GM23338 (cell line): ENCODE data around the gene RAB40C. TPM values are rescaled to one million over a fixed set of nuclear protein-coding genes. Genes with fewer than 3 reads are reported as not detected.
A peak's percentile ranks its signal among the peaks of the same experiment; 100 is the strongest.

Experiments
- ATAC-seq: fragments of 200-7000 bp; cut with Tn5 transposase; 3 replicates; pipeline ENCODE4 v1.9.1; 2020
- DNase-seq: peaks from one replicate; pipeline ENCODE4 v3.0.0-alpha.2; 2015; ENCODE audit warnings: low spot score
- H2AFZ ChIP-seq: fragments of 200-600 bp; sonication (generic); 2 replicates; pipeline ENCODE4 v1.8.0; 2016; ENCODE audit warnings: antibody characterized with exemption, mild to moderate bottlenecking, moderate library complexity
- H3F3A ChIP-seq: fragments of 200-600 bp; sonication (generic); replicated peaks from 2 replicates; pipeline ENCODE4 v1.8.0; 2017; ENCODE audit warnings: antibody characterized with exemption, mixed run types, low read depth
- H3K27ac ChIP-seq: fragments of 200-600 bp; sonication (generic); 2 replicates; pipeline ENCODE4 v1.6.1; 2016; ENCODE audit warnings: low read depth
- H3K27me3 ChIP-seq: fragments of 200-600 bp; sonication (generic); 2 replicates; pipeline ENCODE4 v1.8.0; 2016; ENCODE audit warnings: mild to moderate bottlenecking, mixed run types, moderate library complexity; ENCODE audit not compliant: insufficient read depth
- H3K36me3 ChIP-seq: fragments of 200-600 bp; sonication (generic); 2 replicates; pipeline ENCODE4 v1.8.0; 2016; ENCODE audit warnings: mild to moderate bottlenecking; ENCODE audit not compliant: insufficient read depth
- H3K4me1 ChIP-seq: fragments of 200-600 bp; sonication (generic); 2 replicates; pipeline ENCODE4 v1.8.0; 2016; ENCODE audit warnings: mild to moderate bottlenecking, moderate library complexity; ENCODE audit not compliant: insufficient read depth
- H3K4me2 ChIP-seq: fragments of 200-600 bp; sonication (generic); 2 replicates; pipeline ENCODE4 v1.7.1; 2017; ENCODE audit warnings: mixed run types
- H3K4me3 ChIP-seq: fragments of 200-600 bp; sonication (generic); 2 replicates; pipeline ENCODE4 v1.6.1; 2016; ENCODE audit warnings: mixed run types
- H3K79me2 ChIP-seq: fragments of 200-600 bp; sonication (generic); replicated peaks from 2 replicates; pipeline ENCODE4 v1.8.0; 2017; ENCODE audit warnings: mild to moderate bottlenecking; ENCODE audit not compliant: insufficient read depth
- H3K9me2 ChIP-seq: fragments of 200-600 bp; sonication (generic); 2 replicates; pipeline ENCODE4 v1.8.0; 2017; ENCODE audit not compliant: insufficient read depth
- H4K20me1 ChIP-seq: fragments of 200-600 bp; sonication (generic); replicated peaks from 2 replicates; pipeline ENCODE4 v1.8.0; 2017; ENCODE audit warnings: mild to moderate bottlenecking; ENCODE audit not compliant: insufficient read depth
- H3K27ac Mint-ChIP-seq: 2 replicates; pipeline ENCODE4 v1.8.0; 2020; ENCODE audit warnings: inconsistent platforms, mild to moderate bottlenecking, moderate library complexity, mixed read lengths
- H3K27me3 Mint-ChIP-seq: 3 replicates; pipeline ENCODE4 v1.8.0; 2022; ENCODE audit warnings: low read depth, mild to moderate bottlenecking, moderate library complexity, mixed read lengths, inconsistent platforms; ENCODE audit not compliant: insufficient read depth, poor library complexity
- H3K36me3 Mint-ChIP-seq: 3 replicates; pipeline ENCODE4 v1.8.0; 2021; ENCODE audit warnings: low read depth, mild to moderate bottlenecking, inconsistent platforms, moderate library complexity, mixed read lengths
- H3K4me1 Mint-ChIP-seq: 3 replicates; pipeline ENCODE4 v1.8.0; 2020; ENCODE audit warnings: mild to moderate bottlenecking, inconsistent platforms, mixed read lengths
- H3K4me3 Mint-ChIP-seq: 3 replicates; pipeline ENCODE4 v1.8.0; 2021; ENCODE audit warnings: moderate library complexity, mild to moderate bottlenecking, inconsistent platforms, mixed read lengths
- H3K9me3 Mint-ChIP-seq: 3 replicates; pipeline ENCODE4 v1.8.0; 2020; ENCODE audit warnings: moderate library complexity, mild to moderate bottlenecking, inconsistent platforms, mixed read lengths
- CREB1 ChIP-seq: fragments of 250-450 bp; sonication (Bioruptor Pico); IDR thresholded peaks from 2 replicates; pipeline ENCODE4 v1.5.0; 2020; ENCODE audit warnings: low read depth, mild to moderate bottlenecking, moderate library complexity
- EZH2 ChIP-seq: fragments of 200-600 bp; sonication (generic); IDR thresholded peaks from one replicate; pipeline ENCODE4 v1.8.0; 2017; ENCODE audit warnings: antibody characterized with exemption, mild to moderate bottlenecking, low read depth; ENCODE audit not compliant: unreplicated experiment
- EZH2phosphoT487 ChIP-seq: fragments of 200-600 bp; sonication (generic); IDR thresholded peaks from one replicate; pipeline ENCODE4 v1.8.1; 2018; ENCODE audit warnings: antibody characterized with exemption; ENCODE audit not compliant: unreplicated experiment
- JUNB ChIP-seq: IDR thresholded peaks from one replicate; pipeline ENCODE4 v1.6.1; 2016; ENCODE audit warnings: antibody characterized with exemption; ENCODE audit not compliant: unreplicated experiment
- NANOG ChIP-seq: IDR thresholded peaks from 2 replicates; pipeline ENCODE4 v1.6.1; 2016; ENCODE audit warnings: antibody characterized with exemption, borderline replicate concordance
- POLR2AphosphoS5 ChIP-seq: IDR thresholded peaks from 2 replicates; pipeline ENCODE4 v1.6.1; 2016; ENCODE audit warnings: antibody characterized with exemption, low read depth
- STAT1 ChIP-seq: IDR thresholded peaks from one replicate; pipeline ENCODE4 v1.6.1; 2016; ENCODE audit warnings: antibody characterized with exemption; ENCODE audit not compliant: unreplicated experiment
- ZNF114 ChIP-seq: fragments of 250-450 bp; sonication (Bioruptor Pico); IDR thresholded peaks from 2 replicates; pipeline ENCODE4 v1.5.0; 2020; ENCODE audit warnings: mild to moderate bottlenecking, moderate library complexity
- ZNF331 ChIP-seq: fragments of 250-450 bp; sonication (Bioruptor Pico); IDR thresholded peaks from 2 replicates; pipeline ENCODE4 v1.5.0; 2020; ENCODE audit warnings: low read depth, mild to moderate bottlenecking, moderate library complexity
- ZNF462 ChIP-seq: fragments of 250-450 bp; sonication (Bioruptor Pico); IDR thresholded peaks from 2 replicates; pipeline ENCODE4 v1.5.0; 2020; ENCODE audit warnings: mild to moderate bottlenecking, moderate library complexity
- long read RNA-seq: library from polyadenylated mRNA; unstranded; transcript quantifications from one replicate; pipeline ENCODE4 v2.0.0, GENCODE V29; 2020; ENCODE audit not compliant: unreplicated experiment
- polyA plus RNA-seq: library from polyadenylated mRNA; unstranded; fragments of >200 nt; fragmentation: Nextera tagmentation; extraction: Ambion mirVana; gene quantifications from 2 replicates; pipeline ENCODE4 v1.2.1, GENCODE V29; 2016
- total RNA-seq: library from RNA; depleted of rRNA; stranded (reverse); fragments of >200 nt; shearing (Covaris generic); gene quantifications from 2 replicates; pipeline ENCODE4 v1.2.3, GENCODE V29; 2014; rRNA removed
- TF ChIP-seq, protein P1 (sequence below): IDR thresholded peaks from 2 replicates; pipeline ENCODE4 v1.6.1; 2016; ENCODE audit warnings: antibody characterized with exemption
- TF ChIP-seq, protein P2 (sequence below), 2 experiments: fragments of 200-600 bp in 1 of 2; sonication (generic) in 1 of 2; conservative IDR thresholded peaks; 2 replicates each; pipeline versions ENCODE4 v1.5.1 to v1.6.1; 2016 to 2017; ENCODE audit warnings: antibody characterized with exemption in 2 of 2, low read depth in 2 of 2, mild to moderate bottlenecking in 2 of 2, moderate library complexity in 1 of 2
- TF ChIP-seq, protein P3 (sequence below): IDR thresholded peaks from one replicate; pipeline ENCODE4 v1.6.1; 2018; ENCODE audit warnings: antibody characterized with exemption; ENCODE audit not compliant: unreplicated experiment

Gene RAB40C, protein sequence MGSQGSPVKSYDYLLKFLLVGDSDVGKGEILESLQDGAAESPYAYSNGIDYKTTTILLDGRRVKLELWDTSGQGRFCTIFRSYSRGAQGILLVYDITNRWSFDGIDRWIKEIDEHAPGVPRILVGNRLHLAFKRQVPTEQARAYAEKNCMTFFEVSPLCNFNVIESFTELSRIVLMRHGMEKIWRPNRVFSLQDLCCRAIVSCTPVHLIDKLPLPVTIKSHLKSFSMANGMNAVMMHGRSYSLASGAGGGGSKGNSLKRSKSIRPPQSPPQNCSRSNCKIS
- total RNA-seq (24.2 and 24.6 TPM in 2 replicates), polyA plus RNA-seq (11.2 and 12.0 TPM in 2 replicates)
- long read RNA-seq, partial matches to known transcripts, result 1 of 6 reads
- long read RNA-seq, other reads (novel, unspliced or antisense), result 2 of 6 reads

GRCh38 chr16:589658-590187, at the start of gene RAB40C:
Gene RAB40C (plus strand): TSS chr16:590066. CDS start chr16:590292, 226 bp downstream.
- no peaks in the 10 kb centered on the region for H3K36me3 ChIP-seq
- peaks cover 32% of the 10 kb centered on the region for H3K27me3 Mint-ChIP-seq
- peak within 1 kb of the TSS; percentile 88 for H3K4me2 ChIP-seq
- peak within 1 kb of the TSS; percentile 99 for H3K27ac Mint-ChIP-seq
- peaks cover 28% of the 10 kb centered on the region for H4K20me1 ChIP-seq
- no peaks in the 10 kb centered on the region for H3K4me1 ChIP-seq
- H3K4me3 Mint-ChIP-seq, result peak within 1 kb of the TSS; percentile 87
- H3K27ac ChIP-seq, result peak within 1 kb of the TSS; percentile 99
- peak; percentile 85 for ATAC-seq
- H3K79me2 ChIP-seq, result peaks cover 27% of the 10 kb centered on the region
- H3K9me3 Mint-ChIP-seq, result no peaks in the 10 kb centered on the region; the same call in 1 of the 3 replicates
- peaks cover 30% of the 10 kb centered on the region for H3K27me3 ChIP-seq
- H3K36me3 Mint-ChIP-seq, result peaks cover 3% of the 10 kb centered on the region; the same call in 1 of the 3 replicates
- peaks cover 8% of the 10 kb centered on the region; the same call in 1 of the 2 replicates for H3F3A ChIP-seq
- no peaks in the 10 kb centered on the region for H3K9me2 ChIP-seq
- peak within 1 kb of the TSS; percentile 91 for H2AFZ ChIP-seq
- H3K4me1 Mint-ChIP-seq, result peaks cover 16% of the 10 kb centered on the region
- no peak for TF ChIP-seq ZNF114
- TF ChIP-seq, protein P1, sequence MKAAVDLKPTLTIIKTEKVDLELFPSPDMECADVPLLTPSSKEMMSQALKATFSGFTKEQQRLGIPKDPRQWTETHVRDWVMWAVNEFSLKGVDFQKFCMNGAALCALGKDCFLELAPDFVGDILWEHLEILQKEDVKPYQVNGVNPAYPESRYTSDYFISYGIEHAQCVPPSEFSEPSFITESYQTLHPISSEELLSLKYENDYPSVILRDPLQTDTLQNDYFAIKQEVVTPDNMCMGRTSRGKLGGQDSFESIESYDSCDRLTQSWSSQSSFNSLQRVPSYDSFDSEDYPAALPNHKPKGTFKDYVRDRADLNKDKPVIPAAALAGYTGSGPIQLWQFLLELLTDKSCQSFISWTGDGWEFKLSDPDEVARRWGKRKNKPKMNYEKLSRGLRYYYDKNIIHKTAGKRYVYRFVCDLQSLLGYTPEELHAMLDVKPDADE, result no peak
- TF ChIP-seq, protein P2, sequence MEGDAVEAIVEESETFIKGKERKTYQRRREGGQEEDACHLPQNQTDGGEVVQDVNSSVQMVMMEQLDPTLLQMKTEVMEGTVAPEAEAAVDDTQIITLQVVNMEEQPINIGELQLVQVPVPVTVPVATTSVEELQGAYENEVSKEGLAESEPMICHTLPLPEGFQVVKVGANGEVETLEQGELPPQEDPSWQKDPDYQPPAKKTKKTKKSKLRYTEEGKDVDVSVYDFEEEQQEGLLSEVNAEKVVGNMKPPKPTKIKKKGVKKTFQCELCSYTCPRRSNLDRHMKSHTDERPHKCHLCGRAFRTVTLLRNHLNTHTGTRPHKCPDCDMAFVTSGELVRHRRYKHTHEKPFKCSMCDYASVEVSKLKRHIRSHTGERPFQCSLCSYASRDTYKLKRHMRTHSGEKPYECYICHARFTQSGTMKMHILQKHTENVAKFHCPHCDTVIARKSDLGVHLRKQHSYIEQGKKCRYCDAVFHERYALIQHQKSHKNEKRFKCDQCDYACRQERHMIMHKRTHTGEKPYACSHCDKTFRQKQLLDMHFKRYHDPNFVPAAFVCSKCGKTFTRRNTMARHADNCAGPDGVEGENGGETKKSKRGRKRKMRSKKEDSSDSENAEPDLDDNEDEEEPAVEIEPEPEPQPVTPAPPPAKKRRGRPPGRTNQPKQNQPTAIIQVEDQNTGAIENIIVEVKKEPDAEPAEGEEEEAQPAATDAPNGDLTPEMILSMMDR (conservative IDR thresholded peaks at IDR 0.05; ENCODE audit: low read depth in 2 of 2), result peak in 1 of 2 experiments; percentile 20; a peak in 1 of 4 replicates
- TF ChIP-seq, protein P3, sequence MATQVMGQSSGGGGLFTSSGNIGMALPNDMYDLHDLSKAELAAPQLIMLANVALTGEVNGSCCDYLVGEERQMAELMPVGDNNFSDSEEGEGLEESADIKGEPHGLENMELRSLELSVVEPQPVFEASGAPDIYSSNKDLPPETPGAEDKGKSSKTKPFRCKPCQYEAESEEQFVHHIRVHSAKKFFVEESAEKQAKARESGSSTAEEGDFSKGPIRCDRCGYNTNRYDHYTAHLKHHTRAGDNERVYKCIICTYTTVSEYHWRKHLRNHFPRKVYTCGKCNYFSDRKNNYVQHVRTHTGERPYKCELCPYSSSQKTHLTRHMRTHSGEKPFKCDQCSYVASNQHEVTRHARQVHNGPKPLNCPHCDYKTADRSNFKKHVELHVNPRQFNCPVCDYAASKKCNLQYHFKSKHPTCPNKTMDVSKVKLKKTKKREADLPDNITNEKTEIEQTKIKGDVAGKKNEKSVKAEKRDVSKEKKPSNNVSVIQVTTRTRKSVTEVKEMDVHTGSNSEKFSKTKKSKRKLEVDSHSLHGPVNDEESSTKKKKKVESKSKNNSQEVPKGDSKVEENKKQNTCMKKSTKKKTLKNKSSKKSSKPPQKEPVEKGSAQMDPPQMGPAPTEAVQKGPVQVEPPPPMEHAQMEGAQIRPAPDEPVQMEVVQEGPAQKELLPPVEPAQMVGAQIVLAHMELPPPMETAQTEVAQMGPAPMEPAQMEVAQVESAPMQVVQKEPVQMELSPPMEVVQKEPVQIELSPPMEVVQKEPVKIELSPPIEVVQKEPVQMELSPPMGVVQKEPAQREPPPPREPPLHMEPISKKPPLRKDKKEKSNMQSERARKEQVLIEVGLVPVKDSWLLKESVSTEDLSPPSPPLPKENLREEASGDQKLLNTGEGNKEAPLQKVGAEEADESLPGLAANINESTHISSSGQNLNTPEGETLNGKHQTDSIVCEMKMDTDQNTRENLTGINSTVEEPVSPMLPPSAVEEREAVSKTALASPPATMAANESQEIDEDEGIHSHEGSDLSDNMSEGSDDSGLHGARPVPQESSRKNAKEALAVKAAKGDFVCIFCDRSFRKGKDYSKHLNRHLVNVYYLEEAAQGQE, result no peak
- TF ChIP-seq NANOG, result no peak
- peak; percentile 76 for TF ChIP-seq CREB1 (CRISPR knock-in tag)
- no peak for TF ChIP-seq ZNF331 (CRISPR knock-in tag)
- TF ChIP-seq EZH2phosphoT487, result no peak
- no peak for TF ChIP-seq JUNB
- no peak for TF ChIP-seq STAT1
- no peak for TF ChIP-seq EZH2
- TF ChIP-seq POLR2AphosphoS5, result no peak
- TF ChIP-seq ZNF462 (CRISPR knock-in tag), result no peak
- DNase-seq, result peak; percentile 98
- H3K4me3 ChIP-seq, result peak within 1 kb of the TSS; percentile 98
